22Rv1 (cell line): ENCODE measurements around the gene NSUN3.

Source experiments
- H3K27ac ChIP-seq: fragments of 450-650 bp; 2 replicates; pipeline ENCODE4 v1.5.1; 2017
- CTCF ChIP-seq: fragments of 450-650 bp; IDR thresholded peaks from 2 replicates; pipeline ENCODE4 v1.5.1; 2017; ENCODE audit warnings: mild to moderate bottlenecking
- ZFX ChIP-seq: fragments of 450-650 bp; IDR thresholded peaks from 2 replicates; pipeline ENCODE4 v1.6.1; 2017; ENCODE audit warnings: antibody characterized with exemption, borderline replicate concordance

Gene NSUN3

GRCh38 chr3:94150113-94150512 is 87.3 kb downstream of the NSUN3 start:
- TF ChIP-seq CTCF, result no peak
- no peak for TF ChIP-seq ZFX
- H3K27ac ChIP-seq, result no peak overlapping the region

- no peak overlapping the region for H3K27ac ChIP-seq
- TF ChIP-seq ZFX (no peak), CTCF (no peak)
Observed at GRCh38 chr3:94156626-94157025, 93.8 kb downstream of the NSUN3 start.

GRCh38 chr3:94158512-94158911 is 95.7 kb downstream of the NSUN3 start:
- no peak for TF ChIP-seq ZFX
- no peak for TF ChIP-seq CTCF
- H3K27ac ChIP-seq, result no peak overlapping the region

- no peak overlapping the region for H3K27ac ChIP-seq
- no peak for TF ChIP-seq CTCF
- no peak for TF ChIP-seq ZFX
Observed at GRCh38 chr3:94159062-94159828, 96.4 kb downstream of the NSUN3 start.

- no peak for TF ChIP-seq ZFX
- H3K27ac ChIP-seq, result no peak overlapping the region
Observed at GRCh38 chr3:94162700-94163099, 99.8 kb downstream of the NSUN3 start.

- no peak overlapping the region for H3K27ac ChIP-seq
- no peak for TF ChIP-seq ZFX
- no peak for TF ChIP-seq CTCF
Observed at GRCh38 chr3:94167346-94167745, 104.5 kb downstream of the NSUN3 start.

- TF ChIP-seq CTCF, result no peak
- TF ChIP-seq ZFX, result no peak
- no peak overlapping the region for H3K27ac ChIP-seq
Observed at GRCh38 chr3:94167796-94168195, 104.9 kb downstream of the NSUN3 start.

GRCh38 chr3:94171954-94172353 is 109.1 kb downstream of the NSUN3 start:
- no peak overlapping the region for H3K27ac ChIP-seq
- TF ChIP-seq CTCF (no peak), ZFX (no peak)
